ENCODE measurements around the gene DGKG.

- TF ChIP-seq, protein P1, sequence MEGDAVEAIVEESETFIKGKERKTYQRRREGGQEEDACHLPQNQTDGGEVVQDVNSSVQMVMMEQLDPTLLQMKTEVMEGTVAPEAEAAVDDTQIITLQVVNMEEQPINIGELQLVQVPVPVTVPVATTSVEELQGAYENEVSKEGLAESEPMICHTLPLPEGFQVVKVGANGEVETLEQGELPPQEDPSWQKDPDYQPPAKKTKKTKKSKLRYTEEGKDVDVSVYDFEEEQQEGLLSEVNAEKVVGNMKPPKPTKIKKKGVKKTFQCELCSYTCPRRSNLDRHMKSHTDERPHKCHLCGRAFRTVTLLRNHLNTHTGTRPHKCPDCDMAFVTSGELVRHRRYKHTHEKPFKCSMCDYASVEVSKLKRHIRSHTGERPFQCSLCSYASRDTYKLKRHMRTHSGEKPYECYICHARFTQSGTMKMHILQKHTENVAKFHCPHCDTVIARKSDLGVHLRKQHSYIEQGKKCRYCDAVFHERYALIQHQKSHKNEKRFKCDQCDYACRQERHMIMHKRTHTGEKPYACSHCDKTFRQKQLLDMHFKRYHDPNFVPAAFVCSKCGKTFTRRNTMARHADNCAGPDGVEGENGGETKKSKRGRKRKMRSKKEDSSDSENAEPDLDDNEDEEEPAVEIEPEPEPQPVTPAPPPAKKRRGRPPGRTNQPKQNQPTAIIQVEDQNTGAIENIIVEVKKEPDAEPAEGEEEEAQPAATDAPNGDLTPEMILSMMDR (optimal IDR thresholded peaks at IDR 0.05 in 1 of 3, IDR thresholded peaks at IDR 0.05 in 1 of 3, conservative IDR thresholded peaks at IDR 0.05 in 1 of 3; ENCODE audit: extremely low read depth in 1 of 3, insufficient read depth in 2 of 3, low read length in 3 of 3) = no peak
- no peak for TF ChIP-seq EZH2 (IDR thresholded peaks at IDR 0.05; ENCODE audit: low read length)
These were observed 209.7 kb downstream of the DGKG start for GRCh38 chr3:186152361-186152798.

Data from keratinocyte (primary cell).